H7 (cell line): ENCODE results near the gene GPR183. TPM values are rescaled to one million over a fixed set of nuclear protein-coding genes. Genes with fewer than 3 reads are reported as not detected.

ENCODE experiments used
- DNase-seq: peaks from one replicate; pipeline ENCODE4 v3.0.0; 2012
- H3K27me3 ChIP-seq: 2 replicates; pipeline ENCODE4 v1.6.0; 2011; ENCODE audit warnings: mild to moderate bottlenecking, low read length; ENCODE audit not compliant: control insufficient read depth, insufficient read depth
- H3K36me3 ChIP-seq: replicated peaks from 2 replicates; pipeline ENCODE4 v1.5.1; 2011; ENCODE audit warnings: low read length; ENCODE audit not compliant: control insufficient read depth, insufficient read depth
- H3K4me3 ChIP-seq: 2 replicates; pipeline ENCODE4 v1.5.1; 2011; ENCODE audit warnings: low read depth, mild to moderate bottlenecking, control low read depth, low read length, moderate library complexity; ENCODE audit not compliant: insufficient read depth
- total RNA-seq: library from RNA; depleted of rRNA; stranded (reverse); fragments of >200 nt; shearing (Covaris generic); gene quantifications from 2 replicates; pipeline ENCODE4 v1.2.3, GENCODE V29; 2014

GPR183 gene
- total RNA-seq, 1 experiment from 2014 or later: not detected

- no peaks in the 10 kb centered on the region for H3K36me3 ChIP-seq
- H3K27me3 ChIP-seq: no peaks in the 10 kb centered on the region
- H3K4me3 ChIP-seq: no peak overlapping the region
- no peak for DNase-seq
Measured at GRCh38 chr13:99327126-99327525, 19.9 kb upstream of the GPR183 start.

GRCh38 chr13:99326012-99326411 is 18.8 kb upstream of the GPR183 start:
- Histone ChIP-seq H3K36me3 (no peaks in the 10 kb centered on the region), H3K4me3 (no peak overlapping the region), H3K27me3 (no peaks in the 10 kb centered on the region)

GRCh38 chr13:99323488-99323887 is 16.3 kb upstream of the GPR183 start:
- DNase-seq: no peak
- Histone ChIP-seq H3K36me3 (no peaks in the 10 kb centered on the region), H3K27me3 (no peaks in the 10 kb centered on the region), H3K4me3 (no peak overlapping the region)

More at GRCh38 chr13:99326012-99326411, 18.8 kb upstream of the GPR183 start:
- no peak for DNase-seq

- Histone ChIP-seq H3K36me3 (no peaks in the 10 kb centered on the region), H3K4me3 (no peak overlapping the region), H3K27me3 (no peaks in the 10 kb centered on the region)
- no peak for DNase-seq
Measured at GRCh38 chr13:99322297-99323103, 15.3 kb upstream of the GPR183 start.

- Histone ChIP-seq H3K4me3 (no peak overlapping the region), H3K36me3 (no peaks in the 10 kb centered on the region; the same call in 1 of the 2 replicates), H3K27me3 (no peaks in the 10 kb centered on the region)
- DNase-seq: no peak
Measured at GRCh38 chr13:99321709-99322108, 14.5 kb upstream of the GPR183 start.

GRCh38 chr13:99320693-99321481 is 13.7 kb upstream of the GPR183 start:
- H3K36me3 ChIP-seq: no peaks in the 10 kb centered on the region; the same call in none of the 2 replicates
- H3K27me3 ChIP-seq: no peaks in the 10 kb centered on the region
- DNase-seq: no peak
- no peak overlapping the region for H3K4me3 ChIP-seq

GRCh38 chr13:99316657-99317256 is 9.6 kb upstream of the GPR183 start:
- H3K4me3 ChIP-seq: no peak overlapping the region
- no peaks in the 10 kb centered on the region; the same call in none of the 2 replicates for H3K36me3 ChIP-seq
- H3K27me3 ChIP-seq: no peaks in the 10 kb centered on the region
- DNase-seq: no peak

GRCh38 chr13:99316224-99316623 is 9.0 kb upstream of the GPR183 start:
- H3K36me3 ChIP-seq: no peaks in the 10 kb centered on the region; the same call in none of the 2 replicates
- H3K27me3 ChIP-seq: no peaks in the 10 kb centered on the region
- DNase-seq: no peak
- H3K4me3 ChIP-seq: no peak overlapping the region

GRCh38 chr13:99315186-99315585 is 8.0 kb upstream of the GPR183 start:
- Histone ChIP-seq H3K27me3 (no peaks in the 10 kb centered on the region), H3K36me3 (no peaks in the 10 kb centered on the region; the same call in none of the 2 replicates), H3K4me3 (no peak overlapping the region)
- no peak for DNase-seq

GRCh38 chr13:99314640-99315176 is 7.5 kb upstream of the GPR183 start:
- Histone ChIP-seq H3K4me3 (no peak overlapping the region), H3K27me3 (no peaks in the 10 kb centered on the region), H3K36me3 (no peaks in the 10 kb centered on the region; the same call in none of the 2 replicates)
- no peak for DNase-seq

GRCh38 chr13:99313941-99314340 is 6.7 kb upstream of the GPR183 start:
- no peak for DNase-seq
- Histone ChIP-seq H3K4me3 (no peak overlapping the region), H3K27me3 (no peaks in the 10 kb centered on the region), H3K36me3 (no peaks in the 10 kb centered on the region; the same call in none of the 2 replicates)

GRCh38 chr13:99313501-99313900 is 6.3 kb upstream of the GPR183 start:
- no peaks in the 10 kb centered on the region; the same call in none of the 2 replicates for H3K36me3 ChIP-seq
- no peak overlapping the region for H3K4me3 ChIP-seq
- peak; percentile 42 for DNase-seq
- H3K27me3 ChIP-seq: no peaks in the 10 kb centered on the region

GRCh38 chr13:99312493-99312883 is 5.3 kb upstream of the GPR183 start:
- DNase-seq: no peak
- no peaks in the 10 kb centered on the region for H3K27me3 ChIP-seq
- H3K4me3 ChIP-seq: no peak overlapping the region

GRCh38 chr13:99311748-99312492 is 4.7 kb upstream of the GPR183 start:
- H3K4me3 ChIP-seq: no peak overlapping the region
- no peak for DNase-seq
- no peaks in the 10 kb centered on the region for H3K27me3 ChIP-seq
- H3K36me3 ChIP-seq: no peaks in the 10 kb centered on the region; the same call in 1 of the 2 replicates

More at GRCh38 chr13:99312493-99312883, 5.3 kb upstream of the GPR183 start:
- H3K36me3 ChIP-seq: no peaks in the 10 kb centered on the region; the same call in none of the 2 replicates
